Activated CD8-positive, alpha-beta memory T cell treated with anti-CD3 and anti-CD28 coated beads for 24 hours (primary cell): ENCODE results near the gene MOBP.
"Not testable (repeated sequence)": the region's sequence is repeated elsewhere in the genome, so short reads cannot be mapped to it uniquely, and the experiment has no call there.

Experiments
- DNase-seq: peaks from one replicate; pipeline ENCODE4 v3.0.0-alpha.2; 2020

MOBP gene

GRCh38 chr3:39467394-39468107 lies at the start of gene MOBP:
MOBP (plus strand) TSS chr3:39467680; CDS start chr3:39502070, 34,390 bp downstream.
- no peak for DNase-seq

- DNase-seq: not testable (repeated sequence)
These were observed 48.8 kb upstream of the MOBP start for GRCh38 chr3:39418556-39419225.

- no peak for DNase-seq
These were observed 47.7 kb upstream of the MOBP start for GRCh38 chr3:39419742-39420315.

GRCh38 chr3:39420543-39420942 lies 46.9 kb upstream of the MOBP start:
- no peak for DNase-seq

- DNase-seq: no peak
These were observed 44.0 kb upstream of the MOBP start for GRCh38 chr3:39423436-39423970.

- DNase-seq: no peak
These were observed 41.2 kb upstream of the MOBP start for GRCh38 chr3:39426312-39426711.

GRCh38 chr3:39427506-39427905 lies 40.0 kb upstream of the MOBP start:
- no peak for DNase-seq

- no peak for DNase-seq
These were observed 38.7 kb upstream of the MOBP start for GRCh38 chr3:39428745-39429201.

GRCh38 chr3:39429466-39429865 lies 38.0 kb upstream of the MOBP start:
- no peak for DNase-seq

- DNase-seq: no peak
These were observed 35.1 kb upstream of the MOBP start for GRCh38 chr3:39432342-39432741.

GRCh38 chr3:39433642-39434041 lies 33.8 kb upstream of the MOBP start:
- DNase-seq: no peak

- no peak for DNase-seq
These were observed 32.9 kb upstream of the MOBP start for GRCh38 chr3:39434574-39434973.

GRCh38 chr3:39435006-39435748 lies 32.3 kb upstream of the MOBP start:
- no peak for DNase-seq

- no peak for DNase-seq
These were observed 28.6 kb upstream of the MOBP start for GRCh38 chr3:39438880-39439279.

- no peak for DNase-seq
These were observed 27.2 kb upstream of the MOBP start for GRCh38 chr3:39440316-39440715.

GRCh38 chr3:39443530-39443929 lies 23.9 kb upstream of the MOBP start:
- no peak for DNase-seq

GRCh38 chr3:39445927-39446326 lies 21.6 kb upstream of the MOBP start:
- no peak for DNase-seq

- no peak for DNase-seq
These were observed 21.0 kb upstream of the MOBP start for GRCh38 chr3:39446444-39446843.

- DNase-seq: peak; percentile 70
These were observed 19.6 kb upstream of the MOBP start for GRCh38 chr3:39447637-39448483.

- no peak for DNase-seq
These were observed 18.8 kb upstream of the MOBP start for GRCh38 chr3:39448506-39449233.

- DNase-seq: no peak
These were observed 17.7 kb upstream of the MOBP start for GRCh38 chr3:39449796-39450195.
